ENCODE results near the gene NR2C1.
"Not testable (repeated sequence)": the region's sequence is repeated elsewhere in the genome, so short reads cannot be mapped to it uniquely, and the experiment has no call there.

NR2C1 gene

GRCh38 chr12:94998326-94998725 lies 75.1 kb downstream of the NR2C1 start:
- no peak for DNase-seq

DNA sequence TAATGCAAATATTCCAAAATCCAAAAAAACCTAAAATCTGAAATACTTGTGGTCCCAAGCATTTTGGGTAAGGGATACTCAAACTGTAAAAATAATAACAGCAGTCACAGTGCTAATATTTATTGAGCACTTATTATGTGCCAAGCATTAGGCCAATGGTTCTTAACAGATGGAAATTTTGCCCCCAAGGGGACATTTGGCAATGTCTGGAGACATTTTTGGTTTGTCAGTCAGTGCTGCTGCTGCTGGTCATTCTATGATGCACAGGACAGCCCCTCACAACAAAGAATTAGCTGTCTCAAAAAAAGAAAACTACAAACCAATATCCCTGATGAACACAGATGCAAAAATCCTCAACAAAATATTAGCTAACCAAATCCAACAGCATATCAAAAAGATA lies 75.7 kb downstream of the NR2C1 start:
- no peak for DNase-seq

GRCh38 chr12:94997061-94997460 lies 76.4 kb downstream of the NR2C1 start:
- DNase-seq = no peak

GRCh38 chr12:94994312-94994711 lies 79.1 kb downstream of the NR2C1 start:
- no peak for DNase-seq

- not testable (repeated sequence) for DNase-seq
Observed at GRCh38 chr12:94993855-94994254, 79.6 kb downstream of the NR2C1 start.

GRCh38 chr12:94990222-94990621 lies 83.2 kb downstream of the NR2C1 start:
- no peak for DNase-seq

DNA sequence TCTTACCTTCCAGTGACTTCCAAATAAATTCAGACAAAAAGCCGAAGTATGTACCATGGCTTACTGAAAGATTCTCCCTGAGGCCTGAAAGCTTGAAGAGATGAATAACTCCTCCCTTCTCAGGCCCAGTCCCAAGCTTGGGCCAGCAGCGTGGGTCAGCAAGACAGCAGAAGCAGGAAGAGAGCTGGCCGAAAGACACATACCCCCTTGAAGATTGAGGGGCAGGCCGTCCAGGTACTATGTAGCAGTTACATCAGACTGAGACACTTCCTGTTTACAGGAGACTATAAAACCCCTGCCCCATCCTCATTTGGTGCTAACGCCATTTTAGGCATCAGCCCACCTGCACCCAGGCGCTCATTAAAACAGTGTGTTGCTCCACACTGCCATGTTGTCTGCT lies 84.9 kb downstream of the NR2C1 start:
- DNase-seq = no peak

DNA sequence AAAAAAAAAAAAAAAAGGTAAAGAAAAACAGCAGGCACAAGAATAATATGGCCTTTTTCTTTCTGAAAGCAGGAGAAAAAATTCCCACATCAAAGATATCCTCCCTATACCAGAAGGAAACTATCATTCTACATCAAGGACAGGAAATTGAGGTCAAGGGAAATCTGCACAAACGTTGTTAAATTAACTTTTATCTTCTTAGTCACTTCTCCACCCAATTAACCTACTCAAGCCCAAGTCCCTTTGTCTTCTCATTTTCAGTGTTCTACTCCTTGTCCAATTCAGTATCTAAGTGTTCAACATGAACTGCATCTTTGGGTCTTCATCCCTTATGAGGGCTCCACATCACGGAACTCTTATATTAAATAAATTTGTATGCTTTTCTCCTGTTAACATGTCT lies 85.6 kb downstream of the NR2C1 start:
- DNase-seq = no peak

DNA sequence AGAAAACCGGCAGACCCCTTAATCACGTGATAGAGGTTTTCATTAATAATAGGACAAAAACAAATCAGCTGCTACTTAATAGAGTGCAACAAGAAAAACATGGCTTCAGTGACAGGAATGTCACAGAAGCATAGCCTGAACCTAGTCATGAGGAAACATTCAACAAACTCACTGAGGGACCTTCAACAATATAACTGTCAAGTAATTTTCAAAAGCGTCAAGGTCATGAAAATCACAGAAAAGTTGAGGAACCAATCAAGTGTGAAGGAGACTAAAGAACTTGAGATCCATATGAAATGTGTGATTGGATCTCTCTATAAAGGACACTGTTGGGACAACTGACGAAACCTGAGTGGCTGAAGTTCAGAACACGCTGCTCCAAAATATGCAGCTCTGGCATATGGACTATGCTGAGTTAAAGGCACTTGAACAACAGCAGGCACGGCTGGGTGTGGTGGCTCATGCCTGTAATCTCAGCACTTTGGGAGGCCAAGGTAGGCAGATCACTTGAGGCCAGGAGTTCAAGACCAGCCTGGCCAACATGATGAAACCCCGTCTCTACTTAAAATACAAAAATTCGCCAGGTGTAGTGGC lies 86.2 kb downstream of the NR2C1 start:
- no peak for DNase-seq

- DNase-seq = not testable (repeated sequence)
Observed at GRCh38 chr12:94985099-94985498, 88.3 kb downstream of the NR2C1 start.

DNA sequence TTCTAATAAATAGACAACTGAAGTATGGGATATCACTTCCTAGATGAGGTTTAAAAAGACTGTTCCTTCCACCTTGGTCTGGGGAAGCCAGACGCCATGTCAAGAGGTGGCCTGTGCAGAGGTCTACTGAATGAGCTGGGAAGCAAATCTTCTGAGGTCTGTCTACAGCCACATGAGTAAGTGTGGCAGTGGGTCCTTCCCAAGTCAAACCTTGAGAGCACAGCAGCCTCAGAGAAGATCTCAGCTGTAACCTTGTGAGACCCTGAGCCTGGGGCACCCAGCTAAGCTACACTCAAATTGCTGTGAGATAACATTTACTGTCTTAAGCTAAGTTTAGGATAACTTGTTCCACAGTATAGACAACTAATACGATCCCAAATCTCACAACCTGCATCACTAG lies 90.1 kb downstream of the NR2C1 start:
- no peak for DNase-seq

GRCh38 chr12:94982456-94982855 lies 91.0 kb downstream of the NR2C1 start:
- DNase-seq = no peak

DNA sequence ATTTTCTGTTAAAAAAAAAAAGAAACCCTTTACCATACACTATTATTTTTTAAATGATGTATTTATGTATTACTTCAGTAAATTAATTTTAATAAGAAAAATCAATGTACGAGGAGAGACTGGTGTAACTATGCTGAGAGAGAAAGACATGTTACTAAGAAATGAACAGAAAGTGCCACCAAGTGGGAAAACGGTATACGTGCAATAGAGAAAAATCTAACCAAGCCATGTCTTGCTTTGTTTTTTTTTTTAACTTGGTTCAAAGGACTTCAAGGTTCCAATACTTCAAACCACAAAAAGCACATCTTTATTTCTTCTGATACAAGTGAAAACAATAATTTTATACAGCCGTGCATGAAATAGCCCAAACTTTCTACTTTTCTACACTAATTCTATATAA lies 92.8 kb downstream of the NR2C1 start:
- DNase-seq = peak; percentile 27

DNA sequence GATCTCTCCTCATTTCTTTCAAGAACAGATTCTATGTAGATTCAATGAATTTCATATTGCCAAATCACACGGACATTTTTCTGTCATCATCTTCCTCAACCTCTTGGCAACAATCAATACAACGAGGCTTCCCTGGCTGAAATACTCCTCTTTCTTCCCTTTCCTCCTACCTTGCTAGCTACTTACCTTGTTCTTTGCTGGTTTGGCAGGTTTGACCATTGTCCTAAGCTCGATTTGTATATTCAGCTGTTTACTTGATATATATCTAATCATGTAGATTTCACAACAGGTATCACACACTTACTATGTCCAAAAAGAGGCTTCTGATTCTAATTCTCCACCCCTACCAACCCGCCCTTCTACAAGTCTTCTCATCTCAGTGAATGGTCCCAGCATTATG lies 93.5 kb downstream of the NR2C1 start:
- no peak for DNase-seq

DNA sequence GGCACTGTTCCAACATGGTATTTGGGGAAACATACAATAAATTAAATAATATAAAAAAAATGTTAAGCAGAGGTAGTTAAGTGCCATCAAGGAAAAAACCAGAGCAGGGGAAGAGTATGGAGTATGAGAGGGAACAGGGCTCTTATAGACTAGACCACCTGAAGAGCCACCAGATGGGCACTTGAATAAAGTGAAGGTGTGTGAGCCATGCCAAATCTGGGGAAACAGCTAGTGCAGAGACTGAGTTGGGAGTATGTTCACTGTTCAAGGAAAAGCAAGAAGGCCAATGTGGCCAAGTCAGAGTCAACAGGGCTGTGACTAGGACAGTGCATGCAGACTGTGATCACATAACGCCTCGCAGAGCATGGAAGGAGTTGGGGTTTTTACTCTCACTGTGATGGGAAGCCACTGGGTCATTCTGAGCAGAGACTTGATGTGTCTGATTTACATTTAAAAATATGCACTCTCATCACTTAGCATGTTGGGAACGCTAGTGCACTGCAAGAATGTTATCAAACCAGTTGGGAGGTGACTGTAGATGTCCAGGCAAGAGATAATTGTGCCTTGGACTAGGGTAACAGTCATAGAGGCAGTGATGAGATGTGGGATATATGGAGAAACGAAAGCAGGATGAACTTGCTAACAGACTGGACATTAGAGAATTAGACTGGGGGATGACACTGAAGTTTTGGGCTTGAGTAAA lies 95.5 kb downstream of the NR2C1 start:
- DNase-seq = no peak

- DNase-seq = no peak
Observed at GRCh38 chr12:94973221-94973620, 100.2 kb downstream of the NR2C1 start.

- DNase-seq = no peak
Observed at GRCh38 chr12:94972795-94973194, 100.6 kb downstream of the NR2C1 start.

GRCh38 chr12:94971923-94972322 lies 101.5 kb downstream of the NR2C1 start:
- no peak for DNase-seq

DNA sequence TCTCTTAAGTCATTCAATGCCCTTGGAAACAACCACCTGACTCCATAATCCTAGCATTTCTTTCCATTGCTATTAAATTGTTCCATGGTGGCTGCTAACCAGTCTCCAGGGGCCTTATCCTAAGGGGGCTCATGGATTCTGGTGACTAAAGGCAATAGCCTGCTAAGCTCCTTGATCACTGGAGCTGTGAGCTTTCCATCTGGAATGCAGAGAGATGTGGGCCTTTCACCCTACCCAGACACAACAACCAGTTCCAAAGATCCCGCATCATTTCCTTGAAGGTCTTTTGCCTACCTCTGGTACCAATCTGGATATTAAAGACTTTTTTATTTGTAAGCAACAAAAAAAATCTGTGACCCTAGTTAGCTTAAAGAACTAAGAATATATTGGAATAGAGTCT lies 102.9 kb downstream of the NR2C1 start:
- no peak for DNase-seq

Measured in midbrain (tissue), 1 donor.